HEK293 (cell line): Measurements from ENCODE around the gene LRRC34.
A peak's percentile ranks its signal among the peaks of the same experiment; 100 is the strongest.

Source experiments
- CTCF ChIA-PET: fragments of 350-600 bp; formaldehyde crosslinking; extraction: SDS; loops from one replicate; lab custom pipeline; 2021; ENCODE audit warnings: antibody characterized with exemption; lab: Yijun Ruan, JAX
- POLR2A ChIA-PET: fragments of 300-600 bp; formaldehyde crosslinking; extraction: SDS; loops from one replicate; lab custom pipeline; 2020; ENCODE audit warnings: antibody characterized with exemption, inconsistent platforms; lab: Yijun Ruan, JAX
- H3K27ac ChIP-seq: fragments of 200-500 bp; sonication (Bioruptor generic); 2 replicates; pipeline ENCODE4 v1.5.1; 2014; ENCODE audit warnings: low read depth, low read length, control low read depth, inconsistent platforms; ENCODE audit errors: extremely low read depth
- H3K36me3 ChIP-seq, 2 experiments: fragments of 200-500 bp in 1 of 2; sonication (Bioruptor generic) in 1 of 2; 1 replicate in 1 of 2; 2 replicates in 1 of 2; pipeline ENCODE4 v1.5.1; 2014 to 2017; ENCODE audit warnings: inconsistent platforms in 2 of 2, low read length in 2 of 2; ENCODE audit not compliant: control insufficient read depth in 2 of 2, insufficient read depth in 1 of 2
- H3K4me1 ChIP-seq: fragments of 200-500 bp; sonication (Bioruptor generic); 2 replicates; pipeline ENCODE4 v1.5.1; 2014; ENCODE audit warnings: mild to moderate bottlenecking, low read length, inconsistent platforms; ENCODE audit not compliant: control insufficient read depth, insufficient read depth
- H3K4me3 ChIP-seq: 2 replicates; pipeline ENCODE4 v1.5.1; 2011; ENCODE audit warnings: low read depth, mild to moderate bottlenecking, control low read depth, low read length, moderate library complexity
- H3K9me3 ChIP-seq: fragments of 200-500 bp; sonication (Bioruptor generic); 2 replicates; pipeline ENCODE4 v1.5.1; 2014; ENCODE audit warnings: low read depth, low read length, inconsistent platforms; ENCODE audit not compliant: control insufficient read depth, insufficient read depth
- GLI2 ChIP-seq: fragments of 450-650 bp; formaldehyde crosslinking; IDR thresholded peaks from 2 replicates; pipeline ENCODE4; 2017; ENCODE audit warnings: missing biosample characterization, missing genetic modification characterization, low read depth, borderline replicate concordance
- GLI4 ChIP-seq: fragments of 450-650 bp; formaldehyde crosslinking; IDR thresholded peaks from 2 replicates; pipeline ENCODE4 v1.5.1; 2016; ENCODE audit warnings: missing biosample characterization, missing genetic modification characterization
- MEIS1 ChIP-seq: sonication (generic); formaldehyde crosslinking; IDR thresholded peaks from 2 replicates; pipeline ENCODE4 v1.8.1; 2022; ENCODE audit warnings: missing genetic modification reagents, mild to moderate bottlenecking, borderline replicate concordance
- OVOL3 ChIP-seq: fragments of 450-650 bp; formaldehyde crosslinking; IDR thresholded peaks from 2 replicates; pipeline ENCODE4 v1.5.1; 2016; ENCODE audit warnings: missing biosample characterization, missing genetic modification characterization
- SP2 ChIP-seq: fragments of 450-650 bp; formaldehyde crosslinking; IDR thresholded peaks from 2 replicates; pipeline ENCODE4 v1.5.1; 2016; ENCODE audit warnings: missing biosample characterization, missing genetic modification characterization
- TCF7L2 ChIP-seq: IDR thresholded peaks from 2 replicates; pipeline ENCODE4 v1.6.1; 2011; ENCODE audit warnings: low read depth, mild to moderate bottlenecking, inconsistent platforms, low read length, moderate library complexity, borderline replicate concordance
- YY2 ChIP-seq: fragments of 450-650 bp; formaldehyde crosslinking; IDR thresholded peaks from 2 replicates; pipeline ENCODE4 v1.5.1; 2016; ENCODE audit warnings: missing biosample characterization, missing genetic modification characterization
- ZBTB8A ChIP-seq: fragments of 450-650 bp; formaldehyde crosslinking; IDR thresholded peaks from 2 replicates; pipeline ENCODE4 v1.5.1; 2016; ENCODE audit warnings: missing biosample characterization, missing genetic modification characterization
- ZFP41 ChIP-seq: fragments of 450-650 bp; formaldehyde crosslinking; IDR thresholded peaks from 2 replicates; pipeline ENCODE4 v1.5.1; 2016; ENCODE audit warnings: missing biosample characterization, missing genetic modification characterization, borderline replicate concordance
- ZNF140 ChIP-seq: fragments of 450-650 bp; formaldehyde crosslinking; IDR thresholded peaks from 2 replicates; pipeline ENCODE4 v1.5.1; 2016; ENCODE audit warnings: missing biosample characterization, missing genetic modification characterization
- ZNF202 ChIP-seq: fragments of 450-650 bp; formaldehyde crosslinking; IDR thresholded peaks from 2 replicates; pipeline ENCODE4 v1.5.1; 2016; ENCODE audit warnings: missing biosample characterization, missing genetic modification characterization, borderline replicate concordance
- ZNF292 ChIP-seq: fragments of 450-650 bp; formaldehyde crosslinking; IDR thresholded peaks from 2 replicates; pipeline ENCODE4 v1.5.1; 2016; ENCODE audit warnings: low read depth, missing biosample characterization, missing genetic modification characterization, borderline replicate concordance
- ZNF341 ChIP-seq: fragments of 450-650 bp; formaldehyde crosslinking; IDR thresholded peaks from 2 replicates; pipeline ENCODE4; 2016; ENCODE audit warnings: low read depth, missing biosample characterization, missing genetic modification characterization
- ZNF350 ChIP-seq: fragments of 450-650 bp; formaldehyde crosslinking; IDR thresholded peaks from 2 replicates; pipeline ENCODE4 v1.5.0; 2017; ENCODE audit warnings: missing biosample characterization, mild to moderate bottlenecking, missing genetic modification characterization
- ZNF423 ChIP-seq: fragments of 450-650 bp; formaldehyde crosslinking; IDR thresholded peaks from 2 replicates; pipeline ENCODE4 v1.5.1; 2016; ENCODE audit warnings: missing biosample characterization, missing genetic modification characterization
- ZNF433 ChIP-seq: fragments of 450-650 bp; formaldehyde crosslinking; IDR thresholded peaks from 2 replicates; pipeline ENCODE4 v1.5.1; 2016; ENCODE audit warnings: missing biosample characterization, missing genetic modification characterization, low read depth
- ZNF571 ChIP-seq: fragments of 450-650 bp; formaldehyde crosslinking; IDR thresholded peaks from 2 replicates; pipeline ENCODE4 v1.5.0; 2017; ENCODE audit warnings: missing biosample characterization, missing genetic modification characterization
- ZNF585B ChIP-seq: fragments of 450-650 bp; formaldehyde crosslinking; IDR thresholded peaks from 2 replicates; pipeline ENCODE4 v1.5.1; 2016; ENCODE audit warnings: missing biosample characterization, missing genetic modification characterization
- ZNF624 ChIP-seq: fragments of 450-650 bp; formaldehyde crosslinking; IDR thresholded peaks from 2 replicates; pipeline ENCODE4 v1.5.1; 2017; ENCODE audit warnings: missing biosample characterization, missing genetic modification characterization
- ZNF776 ChIP-seq: fragments of 450-650 bp; formaldehyde crosslinking; IDR thresholded peaks from 2 replicates; pipeline ENCODE4 v1.5.0; 2017; ENCODE audit warnings: missing biosample characterization, missing genetic modification characterization, borderline replicate concordance
- ZNF830 ChIP-seq: fragments of 450-650 bp; IDR thresholded peaks from 2 replicates; pipeline ENCODE4 v1.5.0; 2018; ENCODE audit warnings: missing biosample characterization, missing genetic modification characterization, low read depth, mild to moderate bottlenecking, moderate library complexity
- ZSCAN30 ChIP-seq: fragments of 450-650 bp; IDR thresholded peaks from 2 replicates; pipeline ENCODE4 v1.5.1; 2018; ENCODE audit warnings: missing biosample characterization, mild to moderate bottlenecking, missing genetic modification characterization, moderate library complexity
- TF ChIP-seq, protein P1 (sequence below): fragments of 450-650 bp; formaldehyde crosslinking; IDR thresholded peaks from 2 replicates; pipeline ENCODE4 v1.5.1; 2017; ENCODE audit warnings: missing biosample characterization, missing genetic modification characterization
- TF ChIP-seq, protein P2 (sequence below): fragments of 450-650 bp; IDR thresholded peaks from 2 replicates; pipeline ENCODE4 v1.5.1; 2018; ENCODE audit warnings: missing biosample characterization, mild to moderate bottlenecking, missing genetic modification characterization
- TF ChIP-seq, protein P3 (sequence below): fragments of 450-650 bp; formaldehyde crosslinking; IDR thresholded peaks from 2 replicates; pipeline ENCODE4 v1.5.1; 2016; ENCODE audit warnings: missing biosample characterization, missing genetic modification characterization
- TF ChIP-seq, protein P4 (sequence below): IDR thresholded peaks from 2 replicates; pipeline ENCODE4 v1.6.1; 2011; ENCODE audit warnings: mild to moderate bottlenecking, low read depth, low read length, borderline replicate concordance
- TF ChIP-seq, protein P5 (sequence below): fragments of 450-650 bp; formaldehyde crosslinking; IDR thresholded peaks from 2 replicates; pipeline ENCODE4 v1.5.1; 2016; ENCODE audit warnings: missing biosample characterization, missing genetic modification characterization, borderline replicate concordance

Gene LRRC34, protein sequence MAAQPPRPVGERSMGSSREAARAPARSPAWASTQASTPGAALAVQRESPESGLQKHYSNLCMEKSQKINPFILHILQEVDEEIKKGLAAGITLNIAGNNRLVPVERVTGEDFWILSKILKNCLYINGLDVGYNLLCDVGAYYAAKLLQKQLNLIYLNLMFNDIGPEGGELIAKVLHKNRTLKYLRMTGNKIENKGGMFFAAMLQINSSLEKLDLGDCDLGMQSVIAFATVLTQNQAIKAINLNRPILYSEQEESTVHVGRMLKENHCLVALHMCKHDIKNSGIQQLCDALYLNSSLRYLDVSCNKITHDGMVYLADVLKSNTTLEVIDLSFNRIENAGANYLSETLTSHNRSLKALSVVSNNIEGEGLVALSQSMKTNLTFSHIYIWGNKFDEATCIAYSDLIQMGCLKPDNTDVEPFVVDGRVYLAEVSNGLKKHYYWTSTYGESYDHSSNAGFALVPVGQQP

DNA sequence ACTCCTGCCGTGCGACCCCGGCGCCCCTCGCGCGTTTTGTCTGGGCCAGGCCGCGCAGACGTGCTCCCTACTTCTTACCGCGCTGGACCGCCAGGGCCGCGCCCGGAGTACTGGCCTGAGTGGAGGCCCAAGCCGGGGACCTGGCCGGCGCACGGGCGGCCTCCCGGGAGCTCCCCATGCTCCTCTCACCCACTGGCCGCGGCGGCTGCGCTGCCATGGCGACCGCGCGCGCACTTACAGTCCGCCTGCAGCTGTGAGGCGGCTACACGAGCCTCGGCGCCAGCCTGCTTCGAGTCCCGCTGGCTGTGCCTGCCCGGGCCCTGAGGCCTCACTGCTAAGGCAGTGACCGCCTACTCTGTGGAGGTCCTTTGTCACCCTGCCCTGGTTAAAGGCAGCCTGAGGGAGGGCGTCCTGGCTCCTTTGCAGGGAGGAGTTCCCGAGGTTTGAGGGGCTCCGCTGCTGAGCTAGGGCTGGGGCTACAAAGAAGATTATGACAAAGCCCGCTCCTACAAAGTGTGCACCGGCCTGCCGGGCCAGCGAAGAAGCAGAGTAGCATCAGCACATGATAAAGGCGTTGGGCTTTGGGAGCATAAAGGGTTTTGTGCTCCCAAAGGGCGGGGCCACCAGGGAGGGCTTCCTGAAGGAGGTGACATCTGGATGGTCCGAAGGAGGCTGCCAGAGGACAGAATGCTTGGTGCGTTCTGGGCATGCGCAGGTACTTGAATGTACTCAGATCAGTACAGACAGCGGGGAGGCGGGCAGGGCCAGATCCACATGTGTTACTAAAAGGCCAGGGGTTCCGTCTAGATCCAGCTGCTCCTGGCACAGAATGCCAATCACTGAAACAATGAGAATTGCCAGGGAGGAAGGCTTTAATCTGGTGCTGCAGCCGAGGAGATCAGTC is at the start of gene LRRC34, which contains the start of gene LRRIQ4:
Gene LRRC34, minus strand, starts transcription at position 573 of the 904 bp plus-strand sequence. Its CDS starts 356 bp downstream, at position 217.
Gene LRRIQ4, plus strand, starts transcription at position 539 of the 904 bp plus-strand sequence. CDS start 9,052 bp downstream, outside the sequence.
- POLR2A ChIA-PET = interaction anchor here (0.7 to 1.6 kb wide), 4 partner anchors 12 to 150 kb away, joined by 3 to 6 read pairs (median 4); partner anchors contain the start of genes ACTRT3 and MYNN
- Histone ChIP-seq H3K27ac (peak within 1 kb of the TSS; percentile 80), H3K9me3 (no peaks in the 10 kb centered on the region), H3K36me3 (no peaks in the 10 kb centered on the region), H3K4me1 (no peaks in the 10 kb centered on the region), H3K4me3 (peak within 1 kb of the TSS; percentile 61)
- CTCF ChIA-PET = interaction anchor here (0.6 to 0.7 kb wide), 4 partner anchors 15 to 601 kb away, joined by 3 read pairs; no protein-coding TSS in a partner anchor
- no peak for TF ChIP-seq GLI2
- TF ChIP-seq MEIS1 (CRISPR knock-in tag) = no peak
- no peak for TF ChIP-seq ZNF776
- no peak for TF ChIP-seq ZNF292 (tag by site-specific recombination)
- TF ChIP-seq, protein P1, sequence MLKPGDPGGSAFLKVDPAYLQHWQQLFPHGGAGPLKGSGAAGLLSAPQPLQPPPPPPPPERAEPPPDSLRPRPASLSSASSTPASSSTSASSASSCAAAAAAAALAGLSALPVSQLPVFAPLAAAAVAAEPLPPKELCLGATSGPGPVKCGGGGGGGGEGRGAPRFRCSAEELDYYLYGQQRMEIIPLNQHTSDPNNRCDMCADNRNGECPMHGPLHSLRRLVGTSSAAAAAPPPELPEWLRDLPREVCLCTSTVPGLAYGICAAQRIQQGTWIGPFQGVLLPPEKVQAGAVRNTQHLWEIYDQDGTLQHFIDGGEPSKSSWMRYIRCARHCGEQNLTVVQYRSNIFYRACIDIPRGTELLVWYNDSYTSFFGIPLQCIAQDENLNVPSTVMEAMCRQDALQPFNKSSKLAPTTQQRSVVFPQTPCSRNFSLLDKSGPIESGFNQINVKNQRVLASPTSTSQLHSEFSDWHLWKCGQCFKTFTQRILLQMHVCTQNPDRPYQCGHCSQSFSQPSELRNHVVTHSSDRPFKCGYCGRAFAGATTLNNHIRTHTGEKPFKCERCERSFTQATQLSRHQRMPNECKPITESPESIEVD (tag by site-specific recombination) = no peak
- no peak for TF ChIP-seq TCF7L2
- TF ChIP-seq ZBTB8A = peak; percentile 69
- TF ChIP-seq ZNF830 = no peak
- peak; percentile 27 for TF ChIP-seq ZSCAN30 (tag by site-specific recombination)
- TF ChIP-seq, protein P2, sequence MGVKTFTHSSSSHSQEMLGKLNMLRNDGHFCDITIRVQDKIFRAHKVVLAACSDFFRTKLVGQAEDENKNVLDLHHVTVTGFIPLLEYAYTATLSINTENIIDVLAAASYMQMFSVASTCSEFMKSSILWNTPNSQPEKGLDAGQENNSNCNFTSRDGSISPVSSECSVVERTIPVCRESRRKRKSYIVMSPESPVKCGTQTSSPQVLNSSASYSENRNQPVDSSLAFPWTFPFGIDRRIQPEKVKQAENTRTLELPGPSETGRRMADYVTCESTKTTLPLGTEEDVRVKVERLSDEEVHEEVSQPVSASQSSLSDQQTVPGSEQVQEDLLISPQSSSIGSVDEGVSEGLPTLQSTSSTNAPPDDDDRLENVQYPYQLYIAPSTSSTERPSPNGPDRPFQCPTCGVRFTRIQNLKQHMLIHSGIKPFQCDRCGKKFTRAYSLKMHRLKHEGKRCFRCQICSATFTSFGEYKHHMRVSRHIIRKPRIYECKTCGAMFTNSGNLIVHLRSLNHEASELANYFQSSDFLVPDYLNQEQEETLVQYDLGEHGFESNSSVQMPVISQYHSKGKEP (tag by site-specific recombination) = no peak
- no peak for TF ChIP-seq OVOL3 (tag by site-specific recombination)
- TF ChIP-seq, protein P3, sequence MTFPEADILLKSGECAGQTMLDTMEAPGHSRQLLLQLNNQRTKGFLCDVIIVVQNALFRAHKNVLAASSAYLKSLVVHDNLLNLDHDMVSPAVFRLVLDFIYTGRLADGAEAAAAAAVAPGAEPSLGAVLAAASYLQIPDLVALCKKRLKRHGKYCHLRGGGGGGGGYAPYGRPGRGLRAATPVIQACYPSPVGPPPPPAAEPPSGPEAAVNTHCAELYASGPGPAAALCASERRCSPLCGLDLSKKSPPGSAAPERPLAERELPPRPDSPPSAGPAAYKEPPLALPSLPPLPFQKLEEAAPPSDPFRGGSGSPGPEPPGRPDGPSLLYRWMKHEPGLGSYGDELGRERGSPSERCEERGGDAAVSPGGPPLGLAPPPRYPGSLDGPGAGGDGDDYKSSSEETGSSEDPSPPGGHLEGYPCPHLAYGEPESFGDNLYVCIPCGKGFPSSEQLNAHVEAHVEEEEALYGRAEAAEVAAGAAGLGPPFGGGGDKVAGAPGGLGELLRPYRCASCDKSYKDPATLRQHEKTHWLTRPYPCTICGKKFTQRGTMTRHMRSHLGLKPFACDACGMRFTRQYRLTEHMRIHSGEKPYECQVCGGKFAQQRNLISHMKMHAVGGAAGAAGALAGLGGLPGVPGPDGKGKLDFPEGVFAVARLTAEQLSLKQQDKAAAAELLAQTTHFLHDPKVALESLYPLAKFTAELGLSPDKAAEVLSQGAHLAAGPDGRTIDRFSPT (tag by site-specific recombination) = peak; percentile 46; the same call in 1 of the 2 replicates
- no peak for TF ChIP-seq YY2 (tag by site-specific recombination)
- TF ChIP-seq ZNF585B (tag by site-specific recombination) = peak; percentile 66
- TF ChIP-seq, protein P4, sequence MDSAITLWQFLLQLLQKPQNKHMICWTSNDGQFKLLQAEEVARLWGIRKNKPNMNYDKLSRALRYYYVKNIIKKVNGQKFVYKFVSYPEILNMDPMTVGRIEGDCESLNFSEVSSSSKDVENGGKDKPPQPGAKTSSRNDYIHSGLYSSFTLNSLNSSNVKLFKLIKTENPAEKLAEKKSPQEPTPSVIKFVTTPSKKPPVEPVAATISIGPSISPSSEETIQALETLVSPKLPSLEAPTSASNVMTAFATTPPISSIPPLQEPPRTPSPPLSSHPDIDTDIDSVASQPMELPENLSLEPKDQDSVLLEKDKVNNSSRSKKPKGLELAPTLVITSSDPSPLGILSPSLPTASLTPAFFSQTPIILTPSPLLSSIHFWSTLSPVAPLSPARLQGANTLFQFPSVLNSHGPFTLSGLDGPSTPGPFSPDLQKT = no peak
- no peak for TF ChIP-seq ZNF571 (tag by site-specific recombination)
- peak; percentile 12; the same call in 1 of the 2 replicates for TF ChIP-seq ZNF341 (tag by site-specific recombination)
- TF ChIP-seq GLI4 (tag by site-specific recombination) = no peak
- TF ChIP-seq ZNF624 (tag by site-specific recombination) = no peak
- TF ChIP-seq ZNF433 (tag by site-specific recombination) = no peak
- TF ChIP-seq, protein P5, sequence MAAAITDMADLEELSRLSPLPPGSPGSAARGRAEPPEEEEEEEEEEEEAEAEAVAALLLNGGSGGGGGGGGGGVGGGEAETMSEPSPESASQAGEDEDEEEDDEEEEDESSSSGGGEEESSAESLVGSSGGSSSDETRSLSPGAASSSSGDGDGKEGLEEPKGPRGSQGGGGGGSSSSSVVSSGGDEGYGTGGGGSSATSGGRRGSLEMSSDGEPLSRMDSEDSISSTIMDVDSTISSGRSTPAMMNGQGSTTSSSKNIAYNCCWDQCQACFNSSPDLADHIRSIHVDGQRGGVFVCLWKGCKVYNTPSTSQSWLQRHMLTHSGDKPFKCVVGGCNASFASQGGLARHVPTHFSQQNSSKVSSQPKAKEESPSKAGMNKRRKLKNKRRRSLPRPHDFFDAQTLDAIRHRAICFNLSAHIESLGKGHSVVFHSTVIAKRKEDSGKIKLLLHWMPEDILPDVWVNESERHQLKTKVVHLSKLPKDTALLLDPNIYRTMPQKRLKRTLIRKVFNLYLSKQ = no peak
- TF ChIP-seq ZNF202 = no peak
- no peak for TF ChIP-seq ZNF140 (tag by site-specific recombination)
- TF ChIP-seq ZNF350 = no peak
- TF ChIP-seq ZFP41 (tag by site-specific recombination) = no peak
- no peak for TF ChIP-seq ZNF423 (tag by site-specific recombination)
- TF ChIP-seq SP2 (tag by site-specific recombination) = peak; percentile 61
